ENCODE data around the gene ALAS2.
"Not testable (repeated sequence)": the region's sequence is repeated elsewhere in the genome, so short reads cannot be mapped to it uniquely, and the experiment has no call there.

The ALAS2 gene

DNA sequence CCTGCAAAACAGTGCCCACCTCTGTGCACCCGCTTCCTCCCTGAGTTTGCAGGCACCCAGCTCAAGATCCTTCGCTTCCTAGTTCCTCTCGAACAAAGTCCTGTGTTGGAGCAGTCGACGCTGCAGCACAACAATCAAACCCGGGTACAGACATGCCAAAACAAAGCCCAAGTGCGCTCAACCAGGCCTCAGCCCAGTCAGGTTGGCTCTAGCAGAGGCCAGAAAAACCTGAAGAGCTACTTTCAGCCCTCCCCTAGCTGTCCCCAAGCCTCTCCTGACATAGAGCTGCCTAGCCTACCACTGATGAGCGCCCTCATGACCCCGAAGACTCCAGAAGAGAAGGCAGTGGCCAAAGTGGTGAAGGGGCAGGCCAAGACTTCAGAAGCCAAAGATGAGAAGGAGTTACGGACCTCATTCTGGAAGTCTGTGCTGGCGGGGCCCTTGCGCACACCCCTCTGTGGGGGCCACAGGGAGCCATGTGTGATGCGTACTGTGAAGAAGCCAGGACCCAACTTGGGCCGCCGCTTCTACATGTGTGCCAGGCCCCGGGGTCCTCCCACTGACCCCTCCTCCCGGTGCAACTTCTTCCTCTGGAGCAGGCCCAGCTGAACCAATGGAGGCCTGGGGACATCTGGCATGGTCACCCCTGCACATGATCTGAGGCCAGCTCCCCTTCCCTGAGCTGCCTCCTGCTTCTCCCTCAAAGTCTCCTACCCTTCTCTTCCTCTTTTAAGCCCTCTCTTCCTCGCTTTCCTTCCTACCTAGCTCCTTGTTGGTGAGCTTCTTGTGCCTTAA lies 23.8 kb downstream of the ALAS2 start:
- no peak for DNase-seq (ENCODE audit: low read depth in 2 of 2)

DNA sequence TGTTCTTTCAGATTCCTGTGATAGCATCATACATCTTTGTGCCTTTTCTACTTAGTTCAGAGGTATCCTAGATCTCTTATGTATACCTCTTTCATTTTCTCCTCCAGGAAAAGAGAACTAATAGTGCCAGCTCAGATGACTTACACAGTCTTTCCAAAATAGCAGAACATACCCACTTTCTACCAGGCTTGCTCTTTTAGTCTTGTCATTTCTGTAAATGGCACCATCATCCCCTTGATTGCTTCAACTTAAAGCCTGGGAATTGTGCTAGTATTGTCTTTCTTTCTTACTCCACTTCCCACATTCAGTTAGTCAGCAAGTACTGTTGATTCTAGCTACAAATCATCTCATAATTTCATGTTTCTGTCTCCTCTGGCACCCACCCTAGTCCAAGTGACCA lies 25.5 kb downstream of the ALAS2 start:
- no peak for DNase-seq (ENCODE audit: low read depth in 2 of 2)

DNA sequence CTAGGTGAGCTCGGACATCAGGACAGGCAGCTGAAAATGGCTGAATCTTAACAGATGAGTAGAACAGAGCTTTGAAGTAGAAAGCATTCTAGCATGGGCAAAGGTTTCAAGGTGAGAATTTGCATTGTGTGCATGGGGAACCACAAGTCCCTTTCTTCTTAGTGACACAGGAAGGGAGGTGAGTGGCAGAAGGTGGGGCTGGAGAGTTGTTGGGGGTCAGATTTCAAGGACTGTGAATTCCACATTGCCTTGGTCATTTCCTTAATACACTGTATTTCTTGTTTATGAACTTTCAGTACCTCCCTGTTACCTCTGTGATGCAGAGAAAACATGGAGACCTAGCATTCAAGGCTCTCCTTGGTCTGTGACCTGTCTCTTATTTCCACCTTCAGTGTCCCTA lies 26.5 kb downstream of the ALAS2 start:
- no peak for DNase-seq (ENCODE audit: low read depth in 2 of 2)

DNA sequence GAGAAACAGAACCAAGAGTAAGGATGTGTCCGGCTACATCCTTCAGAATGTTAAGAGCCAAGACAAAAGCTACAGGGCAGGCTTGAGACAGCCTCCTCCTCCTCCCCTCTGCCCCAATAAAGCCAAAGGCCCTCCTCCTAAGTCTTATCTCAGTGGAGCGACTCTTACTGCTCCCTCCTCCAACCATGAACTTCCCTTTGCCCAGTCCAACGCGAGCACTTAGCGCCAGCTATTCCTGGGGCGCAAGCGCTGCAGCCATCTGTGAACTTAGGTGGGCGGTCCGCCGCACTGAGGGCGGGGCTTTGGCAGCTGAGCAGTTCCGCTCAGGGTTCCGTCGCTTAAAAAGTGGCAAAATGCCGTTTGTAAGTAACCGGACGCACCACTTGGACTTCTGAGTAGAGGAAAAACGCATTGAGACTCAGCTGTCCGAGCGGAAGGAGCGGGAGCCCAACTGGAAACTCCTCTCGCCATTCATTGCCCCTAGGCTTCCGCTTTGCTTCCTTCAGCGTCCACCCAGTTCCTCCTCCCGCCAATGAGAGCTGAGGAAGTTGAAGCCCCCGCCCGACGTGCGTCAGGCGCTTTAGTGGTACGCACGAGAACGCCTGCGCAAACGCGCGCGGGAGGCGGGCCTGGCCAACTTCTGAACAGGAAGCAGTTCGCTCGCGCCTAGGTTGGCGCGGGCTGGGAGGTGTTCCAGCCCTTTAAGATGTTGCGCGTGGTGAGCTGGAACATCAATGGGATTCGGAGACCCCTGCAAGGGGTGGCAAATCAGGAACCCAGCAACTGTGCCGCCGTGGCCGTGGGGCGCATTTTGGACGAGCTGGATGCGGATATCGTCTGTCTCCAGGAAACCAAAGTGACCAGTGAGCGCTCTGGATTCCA lies 30.8 kb downstream of the ALAS2 start, which contains the start of gene APEX2:
Gene APEX2 (plus strand): TSS at position 647 of the 882 bp plus-strand sequence. CDS start 60 bp downstream, at position 707.
- peak; percentile 68 to 80 for DNase-seq (ENCODE audit: low read depth in 2 of 2)

DNA sequence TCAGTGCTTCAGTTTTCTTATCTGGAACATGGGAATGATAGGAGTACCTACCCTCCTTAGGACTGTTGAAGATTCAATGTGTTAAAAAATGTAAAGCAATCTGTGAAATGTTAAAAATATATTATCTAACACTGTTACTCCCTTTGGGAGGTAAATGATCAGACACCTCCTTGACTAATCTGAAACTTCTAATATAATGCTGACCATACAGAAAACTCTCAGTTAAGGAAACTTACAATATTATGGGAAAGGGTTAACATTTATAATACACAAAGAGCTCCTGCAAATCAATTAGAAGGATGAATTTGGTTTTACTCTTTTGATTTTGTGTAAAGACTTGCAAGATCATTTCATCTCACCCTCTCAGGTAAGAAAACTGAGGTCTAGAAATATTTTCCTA lies 35.2 kb downstream of the ALAS2 start:
- DNase-seq (ENCODE audit: low read depth in 2 of 2): no peak

DNA sequence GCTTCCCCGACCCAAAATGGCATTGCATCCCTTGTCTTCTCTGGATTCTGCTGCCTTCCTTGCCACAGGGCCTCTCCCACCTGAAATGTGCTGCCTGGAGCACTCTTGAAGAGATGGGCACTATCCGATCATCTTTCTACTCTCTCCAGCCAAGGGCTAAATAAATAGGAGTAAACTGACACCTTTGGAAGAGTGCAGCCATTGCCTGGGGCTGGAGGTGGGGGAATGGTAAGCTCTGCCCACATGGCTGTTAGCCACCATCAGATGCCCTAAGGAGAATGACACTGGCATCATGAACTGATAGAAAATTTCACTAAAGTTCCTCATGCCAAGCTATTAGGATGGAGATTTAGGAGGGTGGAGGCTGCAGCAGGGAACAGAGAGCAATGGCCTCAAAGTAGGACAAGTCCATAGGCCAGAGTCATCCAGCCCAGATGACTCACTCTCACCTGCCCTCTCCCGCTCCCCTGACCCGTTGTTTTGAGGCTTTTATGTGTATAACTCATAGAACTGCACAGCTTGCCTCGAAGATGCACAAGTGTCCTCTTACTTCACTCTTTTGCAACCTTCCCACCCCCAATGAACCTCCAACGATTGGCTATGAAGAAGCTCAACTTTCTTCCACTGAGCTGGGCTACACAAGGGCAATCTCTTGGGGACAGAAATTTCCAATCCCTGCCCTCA lies 36.0 kb downstream of the ALAS2 start:
- DNase-seq (ENCODE audit: low read depth in 2 of 2): no peak

DNA sequence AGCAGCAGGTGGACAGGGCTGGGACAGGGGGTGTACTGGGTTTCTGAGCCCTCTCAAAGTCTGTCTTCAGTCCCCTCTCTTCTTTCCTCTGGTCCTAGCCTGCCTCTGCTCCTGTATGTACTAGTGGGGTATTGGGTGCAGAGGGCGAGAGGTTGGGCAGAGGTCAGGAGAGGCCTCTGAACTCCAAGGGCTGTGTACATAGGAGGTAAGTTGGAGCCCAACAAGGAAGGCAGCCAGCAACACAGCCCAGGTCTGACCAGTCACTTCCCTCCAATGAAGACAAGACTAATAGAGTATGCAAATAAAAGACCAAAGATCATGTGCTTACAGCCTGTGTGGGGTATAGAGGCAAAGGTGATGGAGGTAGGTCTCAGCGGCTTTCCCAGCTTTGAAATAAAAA lies 36.7 kb downstream of the ALAS2 start, which contains the start of gene PFKFB1:
Gene PFKFB1 (minus strand): TSS at position 90 of the 400 bp plus-strand sequence. CDS start 181 bp downstream, outside the sequence.
- DNase-seq (ENCODE audit: low read depth in 2 of 2): no peak

DNA sequence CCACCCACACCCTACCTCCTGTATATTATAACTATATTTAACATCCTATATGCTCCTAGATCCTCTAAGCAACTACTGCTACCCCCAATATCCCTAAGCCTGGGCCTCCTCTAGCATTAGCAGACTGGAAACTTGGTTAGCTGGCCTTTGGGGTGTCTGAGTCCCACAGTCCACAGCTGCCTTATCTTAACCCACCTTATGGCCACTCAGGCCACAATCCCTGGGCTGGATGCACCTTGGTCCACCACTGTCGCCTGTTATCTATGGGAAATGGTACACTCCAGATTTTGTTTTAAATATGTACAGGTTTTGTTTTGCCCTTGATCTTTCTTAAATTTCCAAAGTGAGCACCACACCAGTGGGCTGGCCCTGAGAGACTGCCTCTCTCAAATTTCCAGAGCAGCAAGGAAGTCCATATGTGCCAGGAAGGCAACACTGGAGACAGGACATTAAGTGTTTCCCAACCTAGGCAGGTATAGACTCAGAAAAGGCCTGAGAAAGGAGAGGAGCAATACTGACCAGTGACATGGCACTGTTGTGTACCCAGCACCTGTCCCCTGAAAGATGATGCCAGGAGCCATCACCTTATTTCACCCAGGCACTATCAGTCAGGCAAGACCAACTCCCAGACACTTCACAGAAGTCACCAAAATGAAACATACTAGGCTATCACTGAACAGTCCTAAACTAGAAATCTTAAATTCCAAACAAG lies 37.7 kb downstream of the ALAS2 start:
- DNase-seq (ENCODE audit: low read depth in 2 of 2): no peak

DNA sequence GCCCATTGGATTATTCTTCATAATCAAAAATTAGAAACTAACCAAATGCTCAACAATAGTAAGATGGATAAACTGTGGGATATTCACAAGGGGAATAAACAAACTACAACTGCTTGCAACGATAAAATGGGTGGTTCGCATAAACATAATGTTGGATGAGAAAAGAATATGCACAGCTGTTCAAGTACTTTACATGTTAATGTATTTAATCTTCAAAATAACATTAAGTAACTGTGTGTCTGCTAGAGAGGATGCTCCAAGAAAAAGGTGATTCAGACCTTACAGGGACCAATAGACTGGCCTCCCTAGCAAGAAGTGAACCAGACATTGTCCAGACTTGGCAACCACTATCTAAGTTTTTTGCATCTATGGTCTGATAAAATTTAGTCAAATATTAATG lies 39.1 kb downstream of the ALAS2 start:
- no peak for DNase-seq (ENCODE audit: low read depth in 2 of 2)

DNA sequence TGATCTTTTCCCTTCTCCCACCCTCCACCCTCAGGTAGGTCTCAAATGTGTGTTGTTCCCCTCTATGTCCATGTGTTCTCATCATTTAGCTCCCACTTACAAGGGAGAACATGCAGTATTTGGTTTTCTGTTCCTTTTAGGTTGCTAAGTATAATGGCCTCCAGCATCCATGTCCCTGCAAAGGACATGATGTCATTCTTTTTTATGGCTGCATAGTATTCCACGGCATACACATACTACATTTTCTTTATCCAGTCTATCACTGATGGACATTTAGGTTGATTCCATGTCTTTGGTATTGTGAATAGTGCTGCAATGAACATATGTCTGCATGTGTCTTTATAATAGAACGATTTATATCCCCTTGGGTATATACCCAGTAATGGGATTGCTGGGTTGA lies 47.5 kb downstream of the ALAS2 start:
- DNase-seq (ENCODE audit: low read depth in 2 of 2): not testable (repeated sequence)

DNA sequence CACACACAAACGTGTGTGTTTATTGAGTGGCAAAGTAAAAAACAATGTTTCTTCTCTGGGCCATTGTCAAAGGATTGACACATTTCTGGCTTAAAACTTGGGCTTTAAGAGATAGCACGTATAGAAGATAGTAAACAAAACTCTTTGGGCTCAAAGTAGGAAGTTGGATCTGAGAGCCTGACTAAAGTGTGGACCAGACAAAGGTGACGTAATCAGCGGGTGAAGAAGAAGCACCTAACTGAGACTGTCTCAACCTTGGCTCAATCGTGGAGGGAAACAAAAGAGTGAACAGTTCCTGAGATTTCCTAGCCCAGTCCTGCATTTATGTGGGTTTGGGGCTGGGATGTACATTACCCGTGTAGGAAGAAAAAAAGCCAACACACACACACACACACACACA lies 50.4 kb downstream of the ALAS2 start:
- DNase-seq (ENCODE audit: low read depth in 2 of 2): no peak

DNA sequence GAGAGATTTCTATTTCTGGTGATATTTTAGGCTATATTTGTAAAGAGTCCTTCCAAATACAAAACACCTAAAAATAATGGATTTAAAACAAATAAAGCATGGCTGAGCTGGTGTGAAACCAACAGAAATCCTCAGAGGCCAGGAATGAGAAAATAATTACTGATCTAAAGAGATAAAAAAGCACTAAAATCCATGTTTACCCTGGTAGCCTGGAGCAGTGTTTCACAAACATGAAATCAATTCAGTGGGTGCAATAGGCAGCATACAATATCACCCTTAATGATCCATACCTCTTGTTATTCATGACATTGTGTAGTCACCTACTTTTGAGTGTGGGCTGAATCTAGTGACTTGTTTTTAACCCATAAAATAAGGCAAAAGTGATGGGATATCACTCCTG lies 51.3 kb downstream of the ALAS2 start:
- no peak for DNase-seq (ENCODE audit: low read depth in 2 of 2)

DNA sequence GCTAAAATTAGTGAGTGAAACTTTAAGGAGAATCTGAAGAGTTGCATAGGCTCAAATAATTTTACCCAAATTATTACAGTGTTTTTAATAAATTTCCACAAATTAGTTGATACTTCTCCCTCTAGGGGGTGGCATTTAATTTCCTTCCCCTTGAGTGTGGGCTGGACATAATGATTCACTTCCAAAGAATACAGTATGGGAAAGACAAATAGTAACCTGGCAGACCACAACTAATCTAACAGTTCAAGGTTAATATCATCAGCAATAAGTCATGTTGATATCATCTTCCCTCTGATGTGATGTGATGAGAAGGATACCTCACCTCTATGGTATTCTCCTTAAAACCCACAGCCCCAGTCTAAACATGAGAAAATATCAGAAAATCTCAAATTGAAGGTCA lies 52.3 kb downstream of the ALAS2 start:
- DNase-seq (ENCODE audit: low read depth in 2 of 2): no peak

DNA sequence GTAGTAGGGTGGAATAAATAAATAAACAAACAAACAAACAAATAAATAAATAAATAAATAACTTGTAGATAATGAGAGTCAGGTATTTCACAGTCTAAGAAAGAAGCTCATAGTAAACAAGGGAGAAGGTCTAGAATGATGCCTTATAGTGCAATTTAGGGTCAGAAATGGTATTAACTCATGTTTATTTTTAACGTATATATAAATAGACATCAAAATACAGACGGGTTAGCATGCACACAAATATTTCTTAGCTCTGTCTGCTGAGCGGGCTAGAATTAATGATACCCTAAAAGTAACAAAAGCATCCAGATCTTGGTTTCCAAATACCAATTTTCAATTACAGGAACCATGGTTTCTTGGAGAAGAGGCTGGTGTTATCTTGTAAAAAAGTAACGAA lies 53.4 kb downstream of the ALAS2 start:
- DNase-seq (ENCODE audit: low read depth in 2 of 2): no peak

DNA sequence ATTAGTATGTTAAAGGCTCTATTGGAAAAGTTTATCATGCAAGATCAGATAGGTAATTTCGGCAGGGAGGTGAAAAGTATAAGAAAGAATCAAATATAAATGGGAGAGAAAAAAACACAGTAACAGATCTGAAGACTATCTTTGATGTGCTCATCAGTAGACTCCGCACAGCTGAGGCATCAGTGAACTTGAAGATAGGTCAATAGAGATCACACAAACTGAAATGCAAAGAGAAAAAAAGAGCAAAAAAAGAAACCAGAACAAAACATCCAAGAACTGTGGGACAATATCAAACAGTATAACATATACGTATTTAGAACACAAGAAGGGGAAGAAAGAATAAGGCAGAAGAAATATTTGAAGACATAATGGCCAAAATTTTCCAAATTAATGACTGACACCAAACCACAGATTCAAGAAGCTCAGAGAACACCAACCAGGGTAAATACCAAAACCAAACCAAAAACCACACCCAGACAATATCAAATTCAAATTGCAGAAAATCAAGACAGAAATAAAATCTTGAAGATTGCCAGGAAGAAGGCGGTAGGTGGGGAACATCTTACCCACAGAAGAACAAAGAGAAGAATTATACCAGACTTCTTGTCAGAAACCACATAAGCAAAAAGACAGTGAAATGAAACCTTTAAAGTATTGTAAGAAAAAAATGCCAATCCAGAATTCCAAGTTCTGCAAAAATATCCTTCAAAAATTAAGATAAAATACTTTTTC lies 65.8 kb downstream of the ALAS2 start:
- DNase-seq (ENCODE audit: low read depth in 2 of 2): no peak

DNA sequence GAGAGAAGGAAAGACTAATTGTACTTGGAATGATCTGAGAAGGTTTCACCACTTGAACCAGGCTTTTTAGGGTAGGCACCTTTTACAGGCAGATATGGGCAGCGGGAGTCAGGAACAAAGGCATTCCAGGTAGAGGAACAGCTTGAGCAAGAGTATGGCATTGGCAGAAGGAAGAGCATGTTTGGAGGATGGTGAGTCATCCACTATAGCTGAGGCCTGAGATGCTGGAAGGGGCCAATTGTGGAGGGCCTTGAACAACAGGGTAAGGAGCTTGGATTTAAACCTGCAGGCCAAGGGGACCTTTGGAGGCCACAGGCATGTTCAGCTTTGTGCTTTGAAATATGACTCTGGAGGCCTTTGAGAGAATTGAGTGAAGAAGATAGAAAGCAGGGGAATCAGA lies 69.0 kb downstream of the ALAS2 start:
- DNase-seq (ENCODE audit: low read depth in 2 of 2): no peak
